Epithelial cell of esophagus (primary cell): ENCODE measurements around the gene CDR2.

ENCODE experiments used
- DNase-seq: peaks from one replicate; pipeline ENCODE4 v3.0.0; 2010; ENCODE audit warnings: low read depth
- H3K4me3 ChIP-seq: 2 replicates; pipeline ENCODE4 v1.5.1; 2011; ENCODE audit warnings: mild to moderate bottlenecking, low read length, control low read depth
- TF ChIP-seq, protein P1 (sequence below): IDR thresholded peaks from 2 replicates; pipeline ENCODE4 v1.5.1; 2011; ENCODE audit warnings: low read depth, mild to moderate bottlenecking, low read length, control low read depth, inconsistent platforms; ENCODE audit not compliant: insufficient read depth; ENCODE audit errors: missing control alignments

The CDR2 gene

DNA sequence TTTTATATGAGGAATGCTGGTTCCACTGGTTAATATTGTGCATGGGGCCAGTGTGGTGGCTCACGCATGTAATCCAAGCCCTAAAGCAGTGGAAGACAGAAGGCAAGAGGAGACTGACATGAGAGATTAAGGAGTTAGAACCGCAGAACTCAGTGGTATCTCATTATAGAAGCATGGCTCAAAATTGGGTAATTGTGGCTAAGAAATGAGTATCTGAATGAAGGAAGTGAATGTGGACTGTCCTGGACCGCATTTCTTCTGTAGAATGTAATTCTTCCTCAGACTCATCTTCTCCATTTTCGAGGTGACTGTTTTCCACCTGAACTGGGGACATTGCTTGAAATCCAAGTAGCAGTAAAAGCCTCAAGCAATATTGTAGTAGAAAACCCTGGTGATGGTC, 42.6 kb upstream of the CDR2 start:
- no peak overlapping the region for H3K4me3 ChIP-seq
- TF ChIP-seq, protein P1, sequence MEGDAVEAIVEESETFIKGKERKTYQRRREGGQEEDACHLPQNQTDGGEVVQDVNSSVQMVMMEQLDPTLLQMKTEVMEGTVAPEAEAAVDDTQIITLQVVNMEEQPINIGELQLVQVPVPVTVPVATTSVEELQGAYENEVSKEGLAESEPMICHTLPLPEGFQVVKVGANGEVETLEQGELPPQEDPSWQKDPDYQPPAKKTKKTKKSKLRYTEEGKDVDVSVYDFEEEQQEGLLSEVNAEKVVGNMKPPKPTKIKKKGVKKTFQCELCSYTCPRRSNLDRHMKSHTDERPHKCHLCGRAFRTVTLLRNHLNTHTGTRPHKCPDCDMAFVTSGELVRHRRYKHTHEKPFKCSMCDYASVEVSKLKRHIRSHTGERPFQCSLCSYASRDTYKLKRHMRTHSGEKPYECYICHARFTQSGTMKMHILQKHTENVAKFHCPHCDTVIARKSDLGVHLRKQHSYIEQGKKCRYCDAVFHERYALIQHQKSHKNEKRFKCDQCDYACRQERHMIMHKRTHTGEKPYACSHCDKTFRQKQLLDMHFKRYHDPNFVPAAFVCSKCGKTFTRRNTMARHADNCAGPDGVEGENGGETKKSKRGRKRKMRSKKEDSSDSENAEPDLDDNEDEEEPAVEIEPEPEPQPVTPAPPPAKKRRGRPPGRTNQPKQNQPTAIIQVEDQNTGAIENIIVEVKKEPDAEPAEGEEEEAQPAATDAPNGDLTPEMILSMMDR: no peak
- no peak for DNase-seq

DNA sequence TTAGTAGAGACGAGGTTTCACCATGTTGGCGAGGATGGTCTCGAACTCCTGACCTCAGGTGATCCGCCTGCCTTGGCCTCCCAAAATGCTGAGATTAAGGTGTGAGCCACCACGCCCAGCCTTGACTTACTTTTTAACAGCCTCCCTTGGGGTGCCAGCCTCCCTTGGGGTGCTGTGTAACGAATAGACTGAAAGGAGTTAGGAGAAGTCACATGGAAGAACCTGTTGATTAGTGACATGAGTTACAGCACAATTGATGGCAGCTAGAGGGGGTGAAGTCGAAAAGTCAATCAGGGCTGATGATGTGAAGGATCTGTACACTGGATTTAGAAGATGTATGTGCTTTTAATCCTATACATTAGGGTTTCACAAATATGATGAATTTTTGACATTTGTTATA, 39.4 kb upstream of the CDR2 start:
- TF ChIP-seq, protein P1: no peak
- no peak overlapping the region for H3K4me3 ChIP-seq

DNA sequence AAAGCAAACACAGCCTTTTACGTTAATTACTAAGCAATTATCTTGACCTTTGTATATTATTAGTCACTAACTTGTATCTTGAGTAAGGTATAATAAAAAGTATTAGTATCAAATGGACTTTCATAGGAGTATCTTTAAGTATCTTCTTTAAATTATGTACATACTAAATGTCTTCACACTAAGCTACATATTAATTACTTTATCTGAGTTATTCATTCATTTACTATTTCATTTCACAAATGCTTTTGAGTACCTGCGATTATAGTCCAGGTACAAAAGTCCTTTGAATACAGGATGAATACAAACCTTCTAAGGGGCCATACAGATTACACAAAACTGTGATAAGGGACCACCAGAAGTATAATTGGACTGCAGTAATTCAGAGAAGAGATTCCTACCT, 33.1 kb upstream of the CDR2 start:
- no peak overlapping the region for H3K4me3 ChIP-seq
- TF ChIP-seq, protein P1: no peak
- no peak for DNase-seq

More for the DNA sequence above, 39.4 kb upstream of the CDR2 start:
- no peak for DNase-seq

GRCh38 chr16:22402191-22402590, 27.8 kb upstream of the CDR2 start:
- H3K4me3 ChIP-seq: no peak overlapping the region
- peak; percentile 32 for DNase-seq
- TF ChIP-seq, protein P1: no peak

- TF ChIP-seq, protein P1: no peak
- no peak overlapping the region for H3K4me3 ChIP-seq
- no peak for DNase-seq
These were observed 26.5 kb upstream of the CDR2 start for GRCh38 chr16:22400900-22401299.

DNA sequence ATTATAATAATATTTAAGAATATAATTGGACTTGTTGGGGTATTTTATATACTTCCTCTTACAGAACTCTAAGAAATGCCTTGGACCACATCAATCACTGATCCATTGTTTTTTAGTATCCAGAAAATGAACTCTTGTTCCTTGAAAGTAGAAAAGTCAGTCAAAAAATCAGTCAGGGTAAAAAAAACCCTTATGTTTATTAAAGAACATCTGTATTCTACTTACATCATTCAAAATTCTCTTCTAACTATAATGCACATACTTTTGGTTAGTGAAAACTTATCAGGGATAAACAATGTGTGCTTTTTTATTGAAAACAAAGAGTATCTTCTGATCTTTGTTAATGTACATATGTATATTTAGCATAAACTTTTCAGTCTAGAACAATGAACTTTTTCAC, 23.5 kb upstream of the CDR2 start:
- no peak overlapping the region for H3K4me3 ChIP-seq
- no peak for DNase-seq
- TF ChIP-seq, protein P1: no peak

DNA sequence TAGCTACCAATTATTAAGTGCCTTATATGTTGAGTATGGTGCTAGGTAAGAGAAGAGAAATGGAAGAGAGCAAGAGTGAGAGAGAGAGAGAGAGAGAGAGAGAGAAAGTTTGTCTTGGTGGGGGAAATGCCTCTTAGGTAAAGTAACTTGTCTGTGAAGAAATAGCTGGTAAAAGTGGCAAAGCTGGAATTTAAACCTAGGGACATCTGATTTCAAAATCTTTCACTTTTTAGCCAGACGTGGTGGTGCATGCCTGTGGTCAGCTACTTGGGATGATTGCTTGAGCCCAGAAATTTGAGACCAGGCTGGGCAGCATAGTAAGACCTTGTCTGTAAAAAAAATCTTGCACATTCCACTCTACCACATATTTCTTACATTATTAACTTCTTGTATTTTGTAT, 23.0 kb upstream of the CDR2 start:
- DNase-seq: peak; percentile 80
- TF ChIP-seq, protein P1: no peak
- no peak overlapping the region for H3K4me3 ChIP-seq
